A673 (cell line): ENCODE results near the gene ZDHHC19. TPM values are rescaled to one million over a fixed set of nuclear protein-coding genes. Genes with fewer than 3 reads are reported as not detected.

Source experiments
- Bru-seq: library from RNA; stranded (reverse); fragments of 400-500 nt; gene quantifications from one replicate; lab custom pipeline; 2021; lab: Mats Ljungman, UMichigan
- BruChase-seq, 2 experiments: library from RNA; stranded (reverse); fragments of 400-500 nt; gene quantifications; one replicate each; lab custom pipeline; 2021; lab: Mats Ljungman, UMichigan
- BruUV-seq: library from RNA; stranded (reverse); fragments of 400-500 nt; replicated peaks from 2 replicates; lab custom pipeline; 2021; lab: Mats Ljungman, UMichigan
- CTCF ChIA-PET: fragments of 300-600 bp; sonication (Branson Sonifier 250); formaldehyde crosslinking; loops from one replicate; lab custom pipeline; 2022; ENCODE audit warnings: antibody characterized with exemption; lab: Charles Lee
- POLR2A ChIA-PET: fragments of 300-600 bp; sonication (Branson Sonifier 250); formaldehyde crosslinking; loops from one replicate; lab custom pipeline; 2022; ENCODE audit warnings: antibody characterized with exemption; ENCODE audit not compliant: low non-redundant PET; lab: Charles Lee
- DNase-seq: peaks from one replicate; pipeline ENCODE4 v3.0.0-alpha.2; 2015; ENCODE audit warnings: low spot score
- H3K27ac ChIP-seq: fragments of 200-600 bp; sonication (generic); 2 replicates; pipeline ENCODE4 v1.5.1; 2016; ENCODE audit warnings: mixed run types, low read depth, mild to moderate bottlenecking, mixed read lengths, antibody characterized with exemption, low read length; ENCODE audit not compliant: poor library complexity, severe bottlenecking
- H3K27me3 ChIP-seq: fragments of 200-600 bp; sonication (generic); replicated peaks from 2 replicates; pipeline ENCODE4 v1.6.1; 2017; ENCODE audit warnings: mixed run types, low read depth, mild to moderate bottlenecking, mixed read lengths, antibody characterized with exemption, low read length; ENCODE audit not compliant: insufficient read depth, poor library complexity
- H3K36me3 ChIP-seq: fragments of 200-600 bp; sonication (generic); 2 replicates; pipeline ENCODE4 v1.6.1; 2016; ENCODE audit warnings: mixed run types, mild to moderate bottlenecking, mixed read lengths, antibody characterized with exemption, low read length; ENCODE audit not compliant: insufficient read depth, poor library complexity, severe bottlenecking
- H3K4me1 ChIP-seq: fragments of 200-600 bp; sonication (generic); 2 replicates; pipeline ENCODE4 v1.6.1; 2017; ENCODE audit warnings: mixed run types, mild to moderate bottlenecking, mixed read lengths, antibody characterized with exemption, low read length; ENCODE audit not compliant: insufficient read depth, poor library complexity, severe bottlenecking
- H3K4me3 ChIP-seq: fragments of 200-600 bp; sonication (generic); 2 replicates; pipeline ENCODE4 v1.5.1; 2016; ENCODE audit warnings: low read depth, mixed run types, mild to moderate bottlenecking, mixed read lengths, low read length; ENCODE audit not compliant: poor library complexity, severe bottlenecking
- H3K9me3 ChIP-seq: fragments of 200-600 bp; sonication (generic); 2 replicates; pipeline ENCODE4 v1.6.1; 2016; ENCODE audit warnings: mixed run types, low read depth, mild to moderate bottlenecking, mixed read lengths, antibody characterized with exemption, low read length; ENCODE audit not compliant: poor library complexity, severe bottlenecking
- EZH2 ChIP-seq: fragments of 200-600 bp; sonication (generic); IDR thresholded peaks from 2 replicates; pipeline ENCODE4 v1.6.1; 2017; ENCODE audit warnings: borderline replicate concordance, low read depth, mild to moderate bottlenecking, mixed read lengths, antibody characterized with exemption, low read length; ENCODE audit not compliant: poor library complexity, severe bottlenecking
- intact Hi-C: fragments of 100-400 bp; cut with micrococcal nuclease; formaldehyde crosslinking; loops from one replicate; pipeline ENCODE4 v1.10.0; 2022; ENCODE audit not compliant: unreplicated experiment
- long read RNA-seq: library from polyadenylated mRNA; stranded (forward); transcript quantifications from one replicate; pipeline ENCODE4 v2.0.0, GENCODE V29; 2022
- total RNA-seq: library from RNA; stranded (reverse); gene quantifications from 2 replicates; pipeline ENCODE4 v1.2.3, GENCODE V29; 2021
- TF ChIP-seq, protein P1 (sequence below): fragments of 300-800, 200-600 bp; sonication (generic); conservative IDR thresholded peaks from 2 replicates; pipeline ENCODE4 v1.5.1; 2017; ENCODE audit warnings: low read depth, mild to moderate bottlenecking, antibody characterized with exemption, low read length, moderate library complexity, mixed read lengths

The ZDHHC19 gene
- not detected in 2 replicates for total RNA-seq
- Bru-seq, nascent RNA, result percentile 16 among the genes with signal in this experiment
- BruChase-seq, experiment 1, labeled RNA remaining after a 2-hour chase, result percentile 18 among the genes with signal in this experiment
- BruChase-seq, experiment 2, labeled RNA remaining after a 6-hour chase, result percentile 26 among the genes with signal in this experiment
- long read RNA-seq, result 0 reads

GRCh38 chr3:196210673-196211556 is at the start of gene ZDHHC19:
Gene ZDHHC19 (minus strand): TSS chr3:196211400. CDS start chr3:196211315, 85 bp downstream.
- POLR2A ChIA-PET, result interaction anchor here (0.6 kb wide), 1 partner anchor 17 kb away, joined by 10 read pairs; no protein-coding TSS in a partner anchor
- H3K4me1 ChIP-seq, result no peaks in the 10 kb centered on the region
- H3K27me3 ChIP-seq, result no peaks in the 10 kb centered on the region
- H3K36me3 ChIP-seq, result no peaks in the 10 kb centered on the region
- no peak for DNase-seq
- no TSS peak for BruUV-seq
- no peaks in the 10 kb centered on the region for H3K9me3 ChIP-seq
- intact Hi-C loops, result no loop called here
- H3K27ac ChIP-seq, result no peak within 1 kb of the TSS
- no peak within 1 kb of the TSS for H3K4me3 ChIP-seq
- CTCF ChIA-PET, result no interaction called here
- no peak for TF ChIP-seq EZH2
- TF ChIP-seq, protein P1, sequence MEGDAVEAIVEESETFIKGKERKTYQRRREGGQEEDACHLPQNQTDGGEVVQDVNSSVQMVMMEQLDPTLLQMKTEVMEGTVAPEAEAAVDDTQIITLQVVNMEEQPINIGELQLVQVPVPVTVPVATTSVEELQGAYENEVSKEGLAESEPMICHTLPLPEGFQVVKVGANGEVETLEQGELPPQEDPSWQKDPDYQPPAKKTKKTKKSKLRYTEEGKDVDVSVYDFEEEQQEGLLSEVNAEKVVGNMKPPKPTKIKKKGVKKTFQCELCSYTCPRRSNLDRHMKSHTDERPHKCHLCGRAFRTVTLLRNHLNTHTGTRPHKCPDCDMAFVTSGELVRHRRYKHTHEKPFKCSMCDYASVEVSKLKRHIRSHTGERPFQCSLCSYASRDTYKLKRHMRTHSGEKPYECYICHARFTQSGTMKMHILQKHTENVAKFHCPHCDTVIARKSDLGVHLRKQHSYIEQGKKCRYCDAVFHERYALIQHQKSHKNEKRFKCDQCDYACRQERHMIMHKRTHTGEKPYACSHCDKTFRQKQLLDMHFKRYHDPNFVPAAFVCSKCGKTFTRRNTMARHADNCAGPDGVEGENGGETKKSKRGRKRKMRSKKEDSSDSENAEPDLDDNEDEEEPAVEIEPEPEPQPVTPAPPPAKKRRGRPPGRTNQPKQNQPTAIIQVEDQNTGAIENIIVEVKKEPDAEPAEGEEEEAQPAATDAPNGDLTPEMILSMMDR, result no peak

GRCh38 chr3:196260784-196261183 is 49.6 kb upstream of the ZDHHC19 start:
- Histone ChIP-seq H3K27me3 (no peaks in the 10 kb centered on the region), H3K4me1 (peaks cover 3% of the 10 kb centered on the region), H3K36me3 (no peaks in the 10 kb centered on the region), H3K4me3 (no peak overlapping the region), H3K9me3 (no peaks in the 10 kb centered on the region), H3K27ac (no peak overlapping the region)
- no TSS peak for BruUV-seq
- no peak for DNase-seq
- CTCF ChIA-PET, result no interaction called here
- POLR2A ChIA-PET, result no interaction called here
- intact Hi-C loops, result no loop called here
- TF ChIP-seq EZH2, result no peak
- TF ChIP-seq, protein P1, result no peak

DNA sequence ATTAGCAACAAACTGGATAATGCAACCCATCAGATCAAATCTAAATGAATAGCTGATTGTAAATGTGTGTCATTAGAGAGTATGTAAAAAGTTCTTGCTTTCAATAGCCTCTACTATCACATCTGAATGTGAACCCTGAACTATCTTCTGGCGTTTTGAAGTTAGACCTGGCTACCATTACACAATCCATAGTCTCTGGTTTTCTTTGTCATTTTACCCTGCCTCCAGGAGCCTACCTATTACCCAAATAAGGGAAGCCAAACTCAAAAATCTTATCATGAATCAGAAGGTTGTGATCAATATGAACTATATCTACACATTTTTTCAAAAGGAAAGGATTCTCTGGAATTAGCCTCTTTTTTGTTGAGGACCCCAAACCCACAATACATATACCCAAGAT is 44.6 kb upstream of the ZDHHC19 start:
- CTCF ChIA-PET, result interaction anchor here (0.6 kb wide), 1 partner anchor 43 kb away, joined by 3 read pairs; no protein-coding TSS in a partner anchor
- no TSS peak for BruUV-seq
- no peak for DNase-seq
- Histone ChIP-seq H3K36me3 (no peaks in the 10 kb centered on the region), H3K27ac (no peak overlapping the region), H3K4me3 (no peak overlapping the region), H3K9me3 (no peaks in the 10 kb centered on the region), H3K4me1 (no peaks in the 10 kb centered on the region), H3K27me3 (no peaks in the 10 kb centered on the region)
- intact Hi-C loops, result loop anchor here (5.0 to 10.0 kb wide), 2 partner anchors 247 to 349 kb away; partner anchors contain the start of gene RNF168
- POLR2A ChIA-PET, result no interaction called here
- TF ChIP-seq, protein P1, result no peak
- no peak for TF ChIP-seq EZH2
